Esophagus muscularis mucosa (tissue), 4 donors: ENCODE measurements around the gene CLEC18C. TPM values are rescaled to one million over a fixed set of nuclear protein-coding genes. Genes with fewer than 3 reads are reported as not detected.

ENCODE experiments used
- DNase-seq: peaks from one replicate; pipeline ENCODE4 v3.0.0-alpha.2; 2017; ENCODE audit errors: extremely low spot score
- H3K27ac ChIP-seq, 4 donors: fragments of 200-600 bp; sonication (generic); replicated peaks in 1 of 4; 1 replicate in 3 of 4; 2 replicates in 1 of 4; pipeline ENCODE4 v1.5.1; 2016 to 2019; ENCODE audit warnings: mild to moderate bottlenecking in 1 of 4
- H3K27me3 ChIP-seq, 4 donors: fragments of 200-600 bp; sonication (generic); one replicate each; pipeline versions ENCODE4 v1.5.1 to v1.6.0; 2016 to 2019
- H3K36me3 ChIP-seq, 4 donors: fragments of 200-600 bp; sonication (generic); one replicate each; pipeline ENCODE4 v1.5.1; 2016 to 2019
- H3K4me1 ChIP-seq, 4 donors: fragments of 200-600 bp; sonication (generic); one replicate each; pipeline ENCODE4 v1.5.1; 2016 to 2019
- H3K4me3 ChIP-seq, 4 donors: fragments of 200-600 bp; sonication (generic); 1 replicate in 2 of 4; 2 replicates in 2 of 4; pipeline ENCODE4 v1.5.1; 2016 to 2019; ENCODE audit warnings: mild to moderate bottlenecking in 4 of 4, moderate library complexity in 1 of 4
- H3K9me3 ChIP-seq, 4 donors: fragments of 200-600 bp; sonication (generic); 1 replicate in 3 of 4; 2 replicates in 1 of 4; pipeline ENCODE4 v1.5.1; 2016 to 2019
- CTCF ChIP-seq, 3 experiments: fragments of 200-600 bp in 2 of 3; fragments of 450-650 bp in 1 of 3; sonication (generic) in 2 of 3; IDR thresholded peaks; one replicate each; pipeline ENCODE4 v1.5.1; 2017 to 2019; ENCODE audit warnings: antibody characterized with exemption in 3 of 3, mild to moderate bottlenecking in 2 of 3, moderate library complexity in 1 of 3
- EP300 ChIP-seq: sonication (generic); formaldehyde crosslinking; IDR thresholded peaks from one replicate; pipeline ENCODE4 v1.6.1; 2017; ENCODE audit warnings: antibody characterized with exemption
- POLR2A ChIP-seq: fragments of 450-650 bp; IDR thresholded peaks from one replicate; pipeline ENCODE4 v1.6.1; 2017; ENCODE audit warnings: antibody characterized with exemption, moderate library complexity, mild to moderate bottlenecking, low read depth
- POLR2AphosphoS5 ChIP-seq, 2 donors: sonication (generic); formaldehyde crosslinking; IDR thresholded peaks; one replicate each; pipeline ENCODE4 v1.6.1; 2017; ENCODE audit warnings: antibody characterized with exemption in 2 of 2
- WGBS: methylation state at CpG from one replicate; pipeline ENCODE4 v1.1.5; 2018; 5-methylcytosine and 5-hydroxymethylcytosine counted together
- intact Hi-C: fragments of 100-400 bp; cut with DNase I; formaldehyde crosslinking; loops from one replicate; pipeline ENCODE4 v1.15.1; 2023
- total RNA-seq, 4 donors: library from RNA; depleted of rRNA; stranded (reverse); fragments of >200 nt; gene quantifications; one replicate each; pipeline versions ENCODE4 v1.1.0 to v1.2.1, GENCODE V29; 2016

The CLEC18C gene
- total RNA-seq, 4 donors from 2014 or later: 0.58 TPM; not detected in 3

GRCh38 chr16:70157105-70157476, 16.5 kb upstream of the CLEC18C start:
- WGBS: 85% methylated on average over 11 of the region's 11 CpGs
- H3K36me3 ChIP-seq: peaks cover 90 to 100% (median 99%) of the 10 kb centered on the region in 4 donors
- DNase-seq: peak; percentile 91
- no peak overlapping the region for H3K4me3 ChIP-seq
- no peaks in the 10 kb centered on the region for H3K4me1 ChIP-seq
- intact Hi-C loops: no loop called here
- H3K27ac ChIP-seq: no peak overlapping the region
- H3K27me3 ChIP-seq: no peaks in the 10 kb centered on the region
- H3K9me3 ChIP-seq: no peaks in the 10 kb centered on the region
- TF ChIP-seq CTCF (IDR thresholded peaks at IDR 0.05) (no peak), EP300 (no peak), POLR2AphosphoS5 (IDR thresholded peaks at IDR 0.05) (no peak), POLR2A (no peak)

GRCh38 chr16:70157477-70158260, 15.9 kb upstream of the CLEC18C start:
- Histone ChIP-seq H3K36me3 (peaks cover 88 to 100% (median 99%) of the 10 kb centered on the region in 4 donors), H3K9me3 (no peaks in the 10 kb centered on the region), H3K4me3 (no peak overlapping the region), H3K27me3 (no peaks in the 10 kb centered on the region), H3K4me1 (no peaks in the 10 kb centered on the region), H3K27ac (no peak overlapping the region)
- peak; percentile 92 for DNase-seq
- 85% methylated on average over 8 of the region's 8 CpGs for WGBS
- TF ChIP-seq CTCF (IDR thresholded peaks at IDR 0.05): no peak
- no peak for TF ChIP-seq EP300
- TF ChIP-seq POLR2AphosphoS5 (IDR thresholded peaks at IDR 0.05): no peak
- TF ChIP-seq POLR2A: no peak
- intact Hi-C loops: no loop called here

- WGBS: 80% methylated on average over 7 of the region's 7 CpGs
These were observed 15.2 kb upstream of the CLEC18C start for GRCh38 chr16:70158261-70158939.

GRCh38 chr16:70159355-70160348, 13.9 kb upstream of the CLEC18C start:
- no peaks in the 10 kb centered on the region for H3K9me3 ChIP-seq
- WGBS: 69% methylated on average over 9 of the region's 9 CpGs
- H3K27ac ChIP-seq: no peak overlapping the region
- peaks cover 0 to under 1% (median 0%) of the 10 kb centered on the region in 4 donors for H3K4me1 ChIP-seq
- intact Hi-C loops: loop anchor here (10.0 kb wide), 1 partner anchor 95 kb away; the partner anchor contains the start of gene EXOSC6
- H3K36me3 ChIP-seq: peaks cover 69 to 84% (median 81%) of the 10 kb centered on the region in 4 donors
- no peak overlapping the region for H3K4me3 ChIP-seq
- DNase-seq: peak; percentile 92
- no peaks in the 10 kb centered on the region for H3K27me3 ChIP-seq
- TF ChIP-seq CTCF (IDR thresholded peaks at IDR 0.05): no peak
- TF ChIP-seq POLR2A: no peak
- no peak for TF ChIP-seq EP300
- no peak for TF ChIP-seq POLR2AphosphoS5 (IDR thresholded peaks at IDR 0.05)

More at GRCh38 chr16:70158261-70158939, 15.2 kb upstream of the CLEC18C start:
- intact Hi-C loops: no loop called here
- H3K27me3 ChIP-seq: no peaks in the 10 kb centered on the region
- no peak for TF ChIP-seq POLR2AphosphoS5 (IDR thresholded peaks at IDR 0.05)
- no peak overlapping the region for H3K4me3 ChIP-seq
- no peaks in the 10 kb centered on the region for H3K4me1 ChIP-seq
- no peaks in the 10 kb centered on the region for H3K9me3 ChIP-seq
- peaks cover 81 to 97% (median 94%) of the 10 kb centered on the region in 4 donors for H3K36me3 ChIP-seq
- no peak overlapping the region for H3K27ac ChIP-seq
- DNase-seq: peak; percentile 91
